ENCODE data around the gene GFRA1. TPM values are rescaled to one million over a fixed set of nuclear protein-coding genes. Genes with fewer than 3 reads are reported as not detected.
A peak's percentile ranks its signal among the peaks of the same experiment; 100 is the strongest.

GFRA1 gene
- total and polyA plus RNA-seq, 2 experiments from 2014 or later: 0.48 to 2.9 TPM

- Histone ChIP-seq H2AFZ (no peak overlapping the region), H3K36me3 (replicated peaks; ENCODE audit: insufficient read depth, low read depth) (no peaks in the 10 kb centered on the region), H3K4me2 (no peak overlapping the region), H3K27me3 (no peaks in the 10 kb centered on the region), H3K79me2 (no peaks in the 10 kb centered on the region), H3K27ac (no peak overlapping the region), H3K4me3 (no peak overlapping the region), H3K9me3 (ENCODE audit: low read depth) (no peaks in the 10 kb centered on the region), H4K20me1 (ENCODE audit: insufficient read depth, poor library complexity, severe bottlenecking) (no peaks in the 10 kb centered on the region), H3K9me2 (replicated peaks; ENCODE audit: insufficient read depth) (no peaks in the 10 kb centered on the region), H3K4me1 (ENCODE audit: insufficient read depth) (no peaks in the 10 kb centered on the region)
- DNase-seq (ENCODE audit: low spot score): no peak
- WGBS (ENCODE audit: low lambda C conversion rate, missing lambda C conversion rate): 95% methylated on average over 2 of the region's 2 CpGs
- TF ChIP-seq EZH2phosphoT487 (IDR thresholded peaks at IDR 0.05; ENCODE audit: low read depth, severe bottlenecking, unreplicated experiment) (no peak), CTCF (IDR thresholded peaks at IDR 0.05; ENCODE audit: poor library complexity) (no peak), EZH2 (IDR thresholded peaks at IDR 0.05; ENCODE audit: borderline replicate concordance) (no peak)
Measured at GRCh38 chr10:116182426-116182825, 90.6 kb downstream of the GFRA1 start.

DNA sequence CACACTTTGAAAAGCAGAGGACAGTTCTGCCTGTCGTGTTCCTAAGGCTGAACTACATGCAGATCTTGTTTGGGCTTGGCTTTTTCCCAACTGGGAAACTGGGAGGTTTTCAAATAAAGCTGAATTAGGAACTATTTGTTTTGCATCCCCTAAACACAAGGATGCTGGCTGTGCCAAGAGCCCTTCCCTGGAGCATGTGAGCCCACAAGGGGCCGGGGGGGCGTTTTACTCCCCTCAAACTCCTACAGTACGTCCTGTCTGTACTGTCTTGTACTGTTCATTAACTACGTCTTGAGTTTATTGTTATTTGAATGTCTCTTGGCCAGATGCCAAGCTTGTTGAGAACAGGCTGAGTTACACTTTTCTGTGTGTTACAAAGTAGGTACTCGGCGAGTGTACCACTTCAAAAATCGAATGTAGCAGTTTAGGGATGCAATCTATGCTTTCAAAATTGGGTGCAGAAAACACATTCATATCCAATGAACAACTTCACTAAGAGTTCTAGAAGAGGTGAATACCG lies 94.9 kb downstream of the GFRA1 start:
- DNase-seq (ENCODE audit: low spot score): peak; percentile 19
- TF ChIP-seq EZH2 (IDR thresholded peaks at IDR 0.05; ENCODE audit: borderline replicate concordance): no peak
- TF ChIP-seq EZH2phosphoT487 (IDR thresholded peaks at IDR 0.05; ENCODE audit: low read depth, severe bottlenecking, unreplicated experiment): no peak
- no peak for TF ChIP-seq CTCF (IDR thresholded peaks at IDR 0.05; ENCODE audit: poor library complexity)
- Histone ChIP-seq H3K4me1 (ENCODE audit: insufficient read depth) (no peaks in the 10 kb centered on the region), H3K9me3 (ENCODE audit: low read depth) (no peaks in the 10 kb centered on the region), H3K27ac (no peak overlapping the region), H3K79me2 (no peaks in the 10 kb centered on the region), H3K36me3 (replicated peaks; ENCODE audit: insufficient read depth, low read depth) (no peaks in the 10 kb centered on the region), H3K9me2 (replicated peaks; ENCODE audit: insufficient read depth) (no peaks in the 10 kb centered on the region), H3K27me3 (no peaks in the 10 kb centered on the region), H3K4me3 (no peak overlapping the region), H2AFZ (no peak overlapping the region), H3K4me2 (no peak overlapping the region), H4K20me1 (ENCODE audit: insufficient read depth, poor library complexity, severe bottlenecking) (no peaks in the 10 kb centered on the region)
- 54% methylated on average over 9 of the region's 9 CpGs for WGBS (ENCODE audit: low lambda C conversion rate, missing lambda C conversion rate)

- TF ChIP-seq EZH2phosphoT487 (IDR thresholded peaks at IDR 0.05; ENCODE audit: low read depth, severe bottlenecking, unreplicated experiment) (no peak), EZH2 (IDR thresholded peaks at IDR 0.05; ENCODE audit: borderline replicate concordance) (no peak), CTCF (IDR thresholded peaks at IDR 0.05; ENCODE audit: poor library complexity) (no peak)
- Histone ChIP-seq H4K20me1 (ENCODE audit: insufficient read depth, poor library complexity, severe bottlenecking) (no peaks in the 10 kb centered on the region), H3K36me3 (replicated peaks; ENCODE audit: insufficient read depth, low read depth) (no peaks in the 10 kb centered on the region), H3K27me3 (peaks cover 11% of the 10 kb centered on the region), H2AFZ (no peak overlapping the region), H3K9me2 (replicated peaks; ENCODE audit: insufficient read depth) (no peaks in the 10 kb centered on the region), H3K9me3 (ENCODE audit: low read depth) (no peaks in the 10 kb centered on the region), H3K4me1 (ENCODE audit: insufficient read depth) (no peaks in the 10 kb centered on the region), H3K79me2 (no peaks in the 10 kb centered on the region), H3K4me3 (no peak overlapping the region), H3K4me2 (no peak overlapping the region), H3K27ac (no peak overlapping the region)
- 94% methylated on average over 8 of the region's 8 CpGs for WGBS (ENCODE audit: low lambda C conversion rate, missing lambda C conversion rate)
- DNase-seq (ENCODE audit: low spot score): no peak
Measured at GRCh38 chr10:116175231-116175630, 97.8 kb downstream of the GFRA1 start.

DNA sequence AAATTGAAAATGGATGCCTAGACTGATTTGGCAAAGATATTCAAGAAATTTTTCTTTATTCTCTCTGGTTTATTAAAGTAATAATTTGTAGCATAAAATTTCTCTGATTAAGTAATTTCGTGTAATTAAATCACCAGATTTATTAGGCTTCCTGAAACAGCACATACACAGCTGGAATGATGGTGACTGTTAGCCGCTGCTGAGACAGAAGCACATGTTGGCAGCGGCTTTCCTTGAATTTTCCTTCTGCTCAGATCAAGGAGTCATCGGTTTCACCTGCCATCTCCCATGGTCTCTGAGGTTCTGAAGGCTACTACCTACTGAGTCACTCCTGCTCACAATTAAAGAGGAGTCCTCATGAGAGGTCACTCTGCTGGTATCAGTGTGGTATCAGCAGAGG lies 101.5 kb downstream of the GFRA1 start:
- no peaks in the 10 kb centered on the region for H3K79me2 ChIP-seq
- H3K27ac ChIP-seq: no peak overlapping the region
- no peaks in the 10 kb centered on the region for H4K20me1 ChIP-seq (ENCODE audit: insufficient read depth, poor library complexity, severe bottlenecking)
- H3K9me2 ChIP-seq (replicated peaks; ENCODE audit: insufficient read depth): no peaks in the 10 kb centered on the region
- H2AFZ ChIP-seq: no peak overlapping the region
- WGBS (ENCODE audit: low lambda C conversion rate, missing lambda C conversion rate): 85% methylated on average over 4 of the region's 4 CpGs
- no peak for DNase-seq (ENCODE audit: low spot score)
- no peak overlapping the region for H3K4me3 ChIP-seq
- H3K4me1 ChIP-seq (ENCODE audit: insufficient read depth): no peaks in the 10 kb centered on the region
- H3K27me3 ChIP-seq: peaks cover 11% of the 10 kb centered on the region
- no peaks in the 10 kb centered on the region for H3K9me3 ChIP-seq (ENCODE audit: low read depth)
- TF ChIP-seq EZH2 (IDR thresholded peaks at IDR 0.05; ENCODE audit: borderline replicate concordance) (no peak), CTCF (IDR thresholded peaks at IDR 0.05; ENCODE audit: poor library complexity) (no peak), EZH2phosphoT487 (IDR thresholded peaks at IDR 0.05; ENCODE audit: low read depth, severe bottlenecking, unreplicated experiment) (no peak)
- H3K36me3 ChIP-seq (replicated peaks; ENCODE audit: insufficient read depth, low read depth): no peaks in the 10 kb centered on the region
- H3K4me2 ChIP-seq: no peak overlapping the region

Data from hepatocyte (in vitro differentiated cells).